Embryonic facial prominence (tissue), 1 donor: Measurements from ENCODE around the gene SLCO3A1.

Source experiments
- DNase-seq: peaks from one replicate; pipeline ENCODE4 v3.0.0-alpha.2; 2016; ENCODE audit errors: extremely low spot score

The SLCO3A1 gene

DNA sequence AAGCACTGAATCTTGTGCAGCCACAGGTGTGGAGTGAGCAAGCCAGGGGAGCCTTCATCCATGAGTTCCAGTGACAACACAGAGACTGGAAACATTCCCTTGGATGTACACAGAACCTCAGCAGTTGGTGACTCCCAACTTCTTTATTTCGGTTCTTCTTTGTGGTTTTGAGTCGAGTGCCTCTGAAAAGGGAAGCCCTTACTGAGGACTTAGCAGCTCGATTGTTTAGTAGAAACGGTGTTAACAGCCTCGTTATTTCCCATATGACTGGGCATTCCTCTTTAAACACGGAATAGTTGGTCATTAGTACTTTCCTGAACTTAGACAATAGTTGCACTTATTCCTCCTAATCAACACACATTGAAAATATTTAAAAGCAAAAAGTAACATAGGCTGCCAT is 7.7 kb downstream of the SLCO3A1 start:
- DNase-seq, result no peak

DNA sequence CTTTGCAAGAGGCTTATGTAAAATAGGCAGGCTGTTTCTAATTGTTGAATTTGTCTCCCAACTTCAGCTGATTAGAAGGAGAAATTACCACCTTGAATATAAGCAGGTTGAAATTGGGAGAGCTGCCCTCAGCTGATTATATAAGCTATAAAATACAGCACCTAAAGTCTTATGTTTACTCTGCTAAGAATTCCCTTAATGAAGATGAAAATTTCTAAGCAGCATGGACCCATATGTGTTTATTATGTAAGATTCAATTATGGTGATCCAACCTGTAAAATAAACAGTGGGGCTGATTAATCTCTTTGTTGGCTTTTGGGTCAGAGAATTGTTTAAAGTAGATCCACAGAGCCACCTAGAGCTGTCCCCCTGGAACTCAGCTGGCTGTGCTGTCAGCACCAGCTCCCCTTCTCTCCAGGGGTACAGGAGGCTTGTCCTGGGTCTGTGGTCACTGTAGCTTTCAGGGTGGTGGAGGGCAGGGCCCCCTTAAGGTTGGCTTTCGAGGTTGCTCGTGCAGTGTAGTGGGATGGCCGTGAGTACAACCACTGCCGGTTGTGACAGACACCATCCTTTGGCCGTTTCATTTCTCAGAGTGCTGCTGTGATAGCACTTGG is 9.5 kb downstream of the SLCO3A1 start:
- no peak for DNase-seq

DNA sequence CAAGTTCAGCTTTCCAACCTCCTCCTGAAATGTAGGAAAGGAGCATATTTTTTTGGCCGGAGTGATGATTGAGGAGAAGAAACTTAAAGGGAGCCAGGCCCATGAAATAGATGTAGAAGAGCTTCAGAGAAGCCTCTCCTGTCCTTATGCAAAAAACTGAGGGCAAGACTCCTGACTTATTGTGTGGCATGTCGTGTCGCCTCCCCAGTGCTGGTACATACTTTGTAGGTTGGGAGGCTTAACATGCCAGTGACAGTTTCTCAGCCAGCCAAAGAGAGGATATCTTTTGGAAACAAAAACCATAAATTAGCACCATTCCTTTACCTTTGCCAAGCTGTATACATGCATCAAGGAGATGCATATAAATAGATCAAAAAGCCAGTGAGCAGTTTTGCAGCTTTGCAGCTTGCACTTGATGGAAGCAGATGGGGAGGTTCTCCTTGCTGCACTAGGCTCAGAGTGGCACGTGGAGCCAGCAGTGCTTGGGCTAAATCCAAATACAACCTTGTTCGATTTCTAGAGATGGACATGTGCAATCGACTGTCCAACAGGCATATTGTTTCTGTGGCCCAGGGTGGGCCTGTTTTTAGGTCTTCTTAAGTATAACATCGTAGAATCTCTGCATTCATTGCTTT is 10.2 kb downstream of the SLCO3A1 start:
- DNase-seq, result no peak

DNA sequence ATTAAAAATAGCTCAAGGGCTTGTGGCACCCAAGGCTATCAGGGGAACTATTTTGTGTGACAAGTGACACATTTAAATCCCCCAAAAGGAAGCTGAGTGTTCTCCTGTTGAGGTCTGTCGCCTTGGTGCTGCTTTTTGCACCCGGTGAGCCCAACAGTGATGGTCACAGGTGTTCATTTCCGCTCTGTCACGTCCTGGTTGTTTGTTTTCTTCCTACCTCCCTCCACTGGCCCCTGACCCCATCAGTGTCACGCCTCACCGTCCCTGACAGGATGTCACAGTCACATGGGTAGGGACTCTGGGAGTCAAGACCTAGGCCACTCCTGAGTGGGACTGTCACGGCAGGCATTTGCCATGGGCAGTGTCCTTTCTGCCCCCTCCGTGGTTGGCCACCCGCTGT is 11.2 kb downstream of the SLCO3A1 start:
- no peak for DNase-seq

GRCh38 chr15:91865486-91865885 is 12.0 kb downstream of the SLCO3A1 start:
- no peak for DNase-seq

GRCh38 chr15:91865950-91866349 is 12.4 kb downstream of the SLCO3A1 start:
- no peak for DNase-seq

GRCh38 chr15:91866371-91866905 is 12.9 kb downstream of the SLCO3A1 start:
- DNase-seq, result no peak

GRCh38 chr15:91866971-91867372 is 13.5 kb downstream of the SLCO3A1 start:
- no peak for DNase-seq

- DNase-seq, result no peak
Observed at GRCh38 chr15:91867581-91868026, 14.1 kb downstream of the SLCO3A1 start.

GRCh38 chr15:91870876-91871537 is 17.5 kb downstream of the SLCO3A1 start:
- DNase-seq, result no peak

DNA sequence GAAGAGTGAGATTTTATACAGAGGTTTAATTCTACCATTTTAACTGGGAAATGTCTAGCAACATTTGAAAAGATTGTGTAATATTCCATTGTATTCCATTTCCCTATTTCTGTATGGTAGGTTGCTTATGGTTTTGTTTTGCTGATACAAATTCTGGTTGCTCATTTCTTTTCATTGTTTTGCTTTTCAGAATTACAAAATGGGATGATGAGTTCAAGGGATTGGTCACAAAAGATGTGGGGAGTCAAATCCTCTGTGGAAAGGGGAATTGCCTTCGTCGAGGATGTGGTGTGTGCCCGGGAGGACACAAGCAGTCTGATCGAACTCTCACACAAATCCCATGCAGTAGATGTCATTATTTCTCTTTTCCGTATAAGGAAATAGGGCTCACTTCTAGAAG is 18.3 kb downstream of the SLCO3A1 start:
- no peak for DNase-seq

GRCh38 chr15:91872356-91873137 is 19.0 kb downstream of the SLCO3A1 start:
- no peak for DNase-seq

DNA sequence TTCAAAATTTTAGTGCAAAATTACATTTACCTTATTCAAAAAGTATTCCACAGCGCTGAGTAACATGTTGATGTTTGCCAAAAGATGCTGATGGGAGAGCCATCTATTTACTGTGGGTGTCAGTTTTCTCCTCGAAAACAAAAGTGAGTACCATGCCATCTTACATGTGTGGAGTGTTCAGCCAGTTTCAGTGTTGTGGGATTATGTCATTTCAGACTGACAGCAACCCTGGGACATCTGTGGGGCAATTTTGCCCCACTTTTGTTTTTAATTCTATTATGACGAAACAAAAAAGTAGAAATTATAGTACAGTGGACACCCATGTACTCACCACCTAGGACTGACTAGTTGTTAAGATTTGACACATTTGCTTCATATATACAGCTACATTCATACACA is 19.6 kb downstream of the SLCO3A1 start:
- DNase-seq, result no peak

GRCh38 chr15:91874171-91874570 is 20.7 kb downstream of the SLCO3A1 start:
- DNase-seq, result no peak

DNA sequence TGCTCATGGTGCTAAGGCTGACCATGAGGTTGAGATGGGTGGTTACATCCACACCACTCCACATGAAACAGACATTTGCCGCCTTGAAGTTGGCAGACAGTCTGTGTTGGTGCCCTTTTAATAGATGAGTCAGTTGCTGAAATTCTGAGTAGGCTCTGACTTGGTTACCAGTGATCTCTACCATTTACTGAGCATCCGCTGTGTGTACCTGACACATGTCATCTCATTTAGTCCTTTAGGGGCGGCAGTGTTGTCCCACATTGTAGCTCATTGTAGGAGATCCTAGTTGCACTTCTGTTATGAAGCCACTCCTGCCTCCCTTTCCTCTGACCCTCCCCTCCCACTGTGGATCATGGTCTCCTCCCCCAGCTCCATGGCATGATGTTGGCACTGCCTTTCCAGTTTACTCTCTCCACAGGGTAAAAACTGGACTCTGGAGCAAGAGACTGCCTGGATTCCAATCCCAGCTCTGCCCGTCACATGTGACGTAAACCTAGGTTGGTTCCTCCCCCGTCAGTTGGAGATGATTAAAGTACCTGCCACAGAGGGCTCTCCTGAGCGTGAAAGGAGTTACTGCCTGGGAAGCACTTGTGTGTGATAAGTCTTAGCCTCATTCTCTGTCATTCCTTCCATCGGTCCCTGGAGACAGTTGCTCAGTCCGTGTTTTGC is 21.6 kb downstream of the SLCO3A1 start:
- no peak for DNase-seq

- DNase-seq, result no peak
Observed at GRCh38 chr15:91876187-91876586, 22.7 kb downstream of the SLCO3A1 start.

DNA sequence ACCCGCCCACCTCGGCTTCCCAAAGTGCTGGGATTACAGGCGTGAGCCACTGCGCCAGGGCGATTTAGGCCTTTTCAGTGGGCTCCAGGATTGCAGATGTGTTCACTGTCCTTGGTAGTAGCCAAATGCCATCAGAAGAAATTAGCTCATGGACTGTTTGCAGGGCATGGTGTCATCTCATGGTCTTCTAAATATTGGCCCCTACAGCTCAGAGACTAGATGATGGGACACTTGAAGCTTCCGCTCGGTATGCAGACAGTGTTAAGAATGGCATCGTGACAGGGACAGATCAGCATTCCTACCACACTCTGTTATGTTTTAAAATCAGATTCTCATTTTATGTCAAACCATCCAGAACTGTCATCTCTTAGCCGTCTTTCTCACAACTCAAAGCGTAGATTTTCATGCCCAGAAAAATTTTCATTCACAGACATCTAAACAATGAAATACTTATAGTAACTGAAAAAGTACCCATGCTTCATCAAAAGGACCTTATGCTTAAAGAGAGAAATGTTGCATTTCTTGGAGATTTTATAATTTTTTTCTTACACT is 24.9 kb downstream of the SLCO3A1 start:
- DNase-seq, result no peak

DNA sequence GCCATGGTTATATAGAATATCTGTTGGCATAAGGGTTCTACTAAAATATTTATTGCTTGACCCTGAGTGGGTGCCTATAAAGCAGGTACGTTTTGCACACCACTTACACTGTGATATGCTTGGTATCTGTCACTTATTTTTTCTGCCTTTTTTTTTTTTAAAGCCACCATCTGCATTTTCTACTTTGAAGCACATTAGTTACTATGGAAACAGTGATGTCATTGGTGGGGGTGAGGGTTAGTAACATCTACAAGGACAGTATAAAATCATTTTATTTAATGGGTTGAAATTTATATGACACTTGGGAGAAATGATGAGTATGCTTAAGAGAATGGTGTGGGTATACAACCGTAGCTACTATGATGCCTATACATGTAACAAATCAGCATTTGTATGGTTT is 25.6 kb downstream of the SLCO3A1 start:
- DNase-seq, result no peak

GRCh38 chr15:91880373-91880772 is 26.9 kb downstream of the SLCO3A1 start:
- no peak for DNase-seq

DNA sequence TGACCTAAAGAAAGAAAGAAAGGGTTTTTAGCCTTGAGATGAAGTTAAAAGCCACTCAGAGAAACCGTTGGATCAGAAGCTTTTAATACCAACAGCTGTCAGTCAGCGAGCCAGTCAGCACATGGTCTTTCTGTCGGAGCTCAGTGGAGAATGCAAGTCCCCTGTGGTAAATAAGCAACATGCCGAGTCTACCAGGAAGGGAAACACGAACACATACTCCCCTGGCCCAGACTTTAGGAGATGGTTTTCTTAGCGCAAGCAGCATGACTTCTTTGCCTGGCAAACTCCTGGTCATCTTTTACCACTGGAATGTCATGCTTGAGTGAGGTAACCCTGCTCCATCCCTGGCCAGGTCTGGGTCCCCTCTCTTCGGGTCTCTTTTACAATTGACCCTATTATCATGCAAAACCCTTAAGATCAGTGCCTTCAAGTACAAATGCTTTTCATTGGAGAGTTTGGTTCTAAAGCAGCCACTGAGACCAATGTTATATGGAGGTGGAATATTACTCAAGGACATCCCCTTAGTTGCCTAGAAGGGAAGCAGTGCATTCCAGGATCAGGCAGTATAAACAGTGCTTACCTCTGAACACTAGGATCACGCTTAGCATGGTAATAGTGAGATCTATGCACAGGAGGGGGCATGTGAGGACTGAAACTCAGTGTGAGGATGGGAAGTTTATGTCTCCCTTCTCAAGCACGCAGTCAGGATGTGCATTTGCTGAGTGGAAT is 28.2 kb downstream of the SLCO3A1 start:
- DNase-seq, result no peak
